HG03521 (cell line): ENCODE measurements around the gene AZU1.

Experiments
- ATAC-seq: cut with Tn5 transposase; IDR thresholded peaks from one replicate; pipeline ENCODE4 v1.9.1; 2021; ENCODE audit warnings: mild to moderate bottlenecking, moderate library complexity; ENCODE audit not compliant: unreplicated experiment

Gene AZU1

DNA sequence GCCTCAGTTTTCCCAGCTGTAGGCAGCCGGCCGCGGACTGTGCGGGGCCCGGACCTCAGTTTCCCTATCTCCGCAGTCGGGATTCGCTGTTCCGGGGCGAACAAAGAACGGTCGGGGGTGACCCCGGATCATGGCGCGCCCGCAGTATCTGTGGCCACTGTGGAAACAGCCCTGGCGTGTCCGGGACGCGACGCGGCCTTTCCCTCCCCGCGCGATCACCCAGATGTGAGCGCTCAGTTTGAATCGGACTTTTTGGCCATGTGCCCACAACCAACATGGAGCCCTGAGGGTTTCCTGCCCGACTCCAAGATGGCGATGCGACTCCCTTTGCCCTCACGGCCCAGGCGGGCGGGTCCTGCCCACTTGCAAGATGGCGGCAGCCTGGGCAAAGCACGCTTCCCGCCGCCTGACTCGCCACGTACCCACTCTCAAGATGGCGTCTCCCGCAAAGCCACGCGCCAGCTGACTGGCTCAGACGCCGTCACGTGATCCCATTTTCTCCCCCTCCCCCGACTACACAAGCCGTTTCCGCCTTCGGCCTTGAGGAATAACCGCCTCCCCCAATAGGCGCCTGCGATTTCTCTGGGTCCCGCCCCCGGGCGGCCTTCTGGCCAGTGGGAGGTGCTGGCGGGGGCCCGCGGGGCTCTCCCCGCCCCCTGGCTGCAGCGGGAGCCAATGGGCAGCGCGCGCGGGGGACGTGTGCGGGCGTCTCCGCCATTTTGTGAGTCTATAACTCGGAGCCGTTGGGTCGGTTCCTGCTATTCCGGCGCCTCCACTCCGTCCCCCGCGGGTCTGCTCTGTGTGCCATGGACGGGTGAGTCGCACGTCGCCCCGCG is 30.7 kb upstream of the AZU1 start, which contains the start of gene PTBP1:
PTBP1 (plus strand) TSS at position 761 of the 836 bp plus-strand sequence; CDS start at position 807, 46 bp downstream.
- peak; percentile 80 for ATAC-seq

DNA sequence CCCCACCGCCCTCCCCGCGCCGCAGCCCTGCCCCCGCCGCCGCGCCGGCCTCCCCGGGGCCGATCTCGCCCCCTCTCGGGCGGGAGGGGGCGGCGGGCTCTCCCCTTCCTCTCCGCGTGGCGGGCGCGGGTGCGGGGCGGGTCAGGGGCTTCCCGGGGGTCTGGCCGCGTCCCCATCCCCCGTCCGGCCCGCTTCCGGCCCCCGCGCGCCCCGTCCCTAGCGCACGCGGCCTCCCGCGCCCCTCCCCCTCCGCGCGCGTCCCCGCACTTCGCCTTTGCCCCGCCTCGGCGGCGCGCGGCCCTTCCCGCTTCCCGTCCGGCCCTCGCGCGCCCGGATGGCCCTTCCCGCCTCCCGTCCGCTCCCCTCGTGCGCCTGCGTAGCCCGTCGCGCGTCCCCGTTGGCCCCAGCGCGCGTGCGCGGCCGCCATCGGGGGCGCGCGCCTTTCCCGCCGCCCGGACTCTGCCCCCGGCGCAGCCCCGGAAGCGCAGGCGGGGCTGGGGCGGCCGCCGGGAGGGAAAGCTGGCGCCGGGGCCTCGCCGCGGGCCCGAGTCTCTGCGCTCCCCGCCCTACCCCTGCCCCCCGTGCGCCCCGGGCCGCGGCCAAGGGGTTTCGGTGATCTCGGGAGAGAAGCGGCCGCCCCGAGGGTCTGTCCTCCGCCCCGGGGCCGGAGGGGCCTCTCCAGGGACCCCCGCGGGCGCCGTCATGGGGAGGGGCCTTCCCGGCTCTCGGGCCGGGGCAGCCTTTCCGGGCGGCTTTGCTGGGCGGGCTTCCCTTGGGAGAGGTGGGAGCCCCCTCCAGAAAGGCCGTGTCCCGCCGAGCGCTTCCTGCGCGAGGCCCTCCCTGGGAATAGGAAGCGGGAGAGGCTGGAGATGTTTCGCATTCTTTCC is 29.9 kb upstream of the AZU1 start:
- peak; percentile 45 for ATAC-seq

DNA sequence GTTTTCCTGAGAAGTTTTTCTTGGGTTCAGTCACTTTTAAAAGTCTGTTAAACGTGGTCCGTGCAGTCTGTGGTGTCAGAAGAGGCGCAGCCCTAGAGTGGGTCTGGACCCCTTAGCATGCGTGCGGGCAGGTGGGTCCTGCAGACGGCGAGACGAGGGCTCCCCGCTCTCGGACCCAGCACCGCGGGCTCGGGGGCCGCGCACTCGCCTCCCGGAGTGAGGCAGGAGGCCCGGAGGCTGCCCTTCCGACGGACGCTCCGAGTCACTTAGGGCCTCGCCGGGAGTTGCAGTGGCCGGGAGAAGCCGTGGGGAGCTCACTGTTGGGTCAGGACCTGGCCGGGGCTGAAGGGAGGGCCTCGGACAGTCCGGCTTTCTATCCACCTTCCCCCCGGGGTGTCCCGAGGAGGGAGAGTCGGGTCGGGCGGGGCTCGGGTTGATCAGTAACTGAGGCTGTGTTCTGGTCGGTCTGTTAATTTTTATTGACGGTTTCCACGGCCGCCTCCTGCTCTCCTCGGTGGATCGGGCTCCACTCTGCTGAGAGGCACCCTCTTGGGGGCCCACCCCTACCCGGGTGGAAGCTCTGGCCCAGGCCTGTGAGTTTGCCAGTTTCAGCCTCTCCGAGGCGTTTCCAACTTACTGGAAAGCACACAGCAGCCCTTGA is 29.1 kb upstream of the AZU1 start:
- no peak for ATAC-seq

DNA sequence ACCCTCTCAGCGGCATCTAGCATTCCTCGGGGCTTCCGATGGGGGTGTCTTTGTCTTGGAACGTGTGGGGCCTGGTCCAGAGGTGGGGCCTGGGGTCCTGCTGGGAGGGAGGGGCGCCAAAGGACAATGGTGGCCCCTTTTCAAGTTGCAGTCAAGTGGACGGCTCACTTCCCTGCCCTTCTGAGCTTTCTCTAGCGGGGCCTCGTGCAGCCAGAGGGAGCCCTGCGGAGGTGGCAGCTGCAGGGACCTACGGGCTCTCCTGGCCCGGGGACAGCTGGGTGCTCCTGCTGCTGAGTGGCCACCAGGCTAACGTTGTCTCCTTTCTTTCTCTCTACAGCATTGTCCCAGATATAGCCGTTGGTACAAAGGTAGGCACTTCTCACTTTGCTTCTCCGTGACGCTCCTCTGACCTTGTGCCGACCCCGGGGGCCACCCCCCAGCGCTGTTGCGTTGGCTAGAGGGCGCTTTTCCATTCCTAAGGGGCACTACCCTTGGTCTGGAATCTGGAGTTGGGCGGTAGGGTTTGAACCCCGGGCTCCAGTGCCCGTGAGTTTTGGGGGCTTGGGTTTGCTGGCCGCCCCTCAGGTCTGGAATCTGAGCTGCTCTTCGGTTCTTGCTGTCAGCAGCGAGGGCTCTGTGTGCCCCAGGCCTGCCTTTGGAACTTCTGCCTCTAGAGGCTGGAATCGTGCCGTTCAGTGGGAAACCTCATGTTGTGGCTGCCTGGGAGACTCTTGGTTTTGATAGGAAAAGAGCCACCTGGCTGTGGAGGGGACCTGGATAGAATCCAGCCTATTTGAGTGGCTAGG is 28.4 kb upstream of the AZU1 start:
- ATAC-seq = no peak

DNA sequence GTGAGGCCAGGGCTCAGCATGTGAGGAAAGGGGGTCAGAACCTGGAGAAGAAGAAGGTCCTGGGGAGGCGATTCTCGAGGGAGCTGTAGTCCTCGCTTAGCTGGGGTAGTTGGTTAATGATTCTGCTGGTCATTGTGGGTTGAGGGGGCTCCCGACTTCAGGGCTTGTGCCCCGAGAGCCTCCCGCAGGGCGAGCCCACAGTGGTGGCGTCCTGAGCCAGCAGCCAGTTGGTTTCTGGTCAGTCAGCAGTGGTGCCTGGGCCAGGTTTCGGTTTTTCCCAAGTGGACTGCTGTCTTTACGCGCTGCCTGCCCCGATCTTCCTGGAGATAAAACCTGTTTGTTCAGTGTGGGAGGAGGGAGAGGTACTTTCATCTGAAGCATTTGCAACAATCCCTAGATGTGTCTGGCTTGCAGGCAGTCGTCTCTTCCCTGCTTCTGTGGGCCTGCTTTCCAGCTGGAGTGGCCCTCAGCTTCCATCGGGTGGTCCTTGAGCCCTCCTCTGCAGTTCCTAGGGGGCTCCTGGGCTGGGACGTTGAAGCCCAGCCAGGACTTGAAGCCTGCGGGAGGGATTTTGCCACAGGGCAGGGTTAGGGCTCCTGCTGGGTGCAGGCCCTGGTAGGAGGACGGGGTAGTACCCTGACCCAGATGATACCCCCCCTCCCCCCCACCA is 27.1 kb upstream of the AZU1 start:
- no peak for ATAC-seq

DNA sequence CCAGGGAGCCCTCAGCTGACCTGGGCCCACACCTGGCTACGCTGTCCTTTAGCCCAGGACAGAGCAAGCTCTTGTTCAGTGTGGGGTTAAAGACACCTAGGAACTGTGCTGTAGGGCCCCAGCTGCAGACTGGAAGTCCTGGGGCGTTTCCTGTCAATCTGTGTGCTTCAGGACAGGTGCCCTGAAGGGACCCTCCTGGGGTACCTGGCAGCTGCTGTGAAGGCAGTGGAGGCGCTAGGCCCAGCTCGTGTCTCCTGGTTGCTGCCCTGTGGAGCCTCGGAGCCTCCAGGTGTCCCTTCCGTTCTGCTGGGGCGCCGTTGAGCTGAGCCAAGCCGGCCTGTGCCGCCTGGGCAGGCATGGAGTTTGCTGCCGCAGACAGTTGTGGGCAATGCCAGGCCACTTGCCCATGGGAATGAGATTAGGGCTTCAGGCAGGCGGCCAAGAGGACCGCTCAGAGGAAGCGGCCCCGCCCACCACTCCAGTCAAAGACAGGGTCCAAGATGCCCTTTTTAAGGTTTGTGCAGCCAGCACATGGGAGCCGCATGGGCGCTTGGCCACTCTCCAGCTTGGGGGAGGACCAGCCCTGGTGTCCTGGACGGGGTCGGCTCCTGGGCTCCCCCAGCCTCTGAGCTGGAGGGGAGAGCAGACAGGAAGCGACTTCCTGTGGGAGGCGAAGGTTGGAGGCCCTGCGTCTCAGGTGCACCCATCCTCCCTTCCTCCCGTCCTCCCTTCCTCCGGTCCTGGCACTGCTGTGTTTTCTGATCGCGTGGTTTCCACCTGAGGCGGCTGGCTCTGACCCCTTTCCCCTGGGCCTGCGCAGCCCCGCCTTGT is 26.4 kb upstream of the AZU1 start:
- no peak for ATAC-seq

GRCh38 chr19:801861-802497 is 25.7 kb upstream of the AZU1 start:
- no peak for ATAC-seq

DNA sequence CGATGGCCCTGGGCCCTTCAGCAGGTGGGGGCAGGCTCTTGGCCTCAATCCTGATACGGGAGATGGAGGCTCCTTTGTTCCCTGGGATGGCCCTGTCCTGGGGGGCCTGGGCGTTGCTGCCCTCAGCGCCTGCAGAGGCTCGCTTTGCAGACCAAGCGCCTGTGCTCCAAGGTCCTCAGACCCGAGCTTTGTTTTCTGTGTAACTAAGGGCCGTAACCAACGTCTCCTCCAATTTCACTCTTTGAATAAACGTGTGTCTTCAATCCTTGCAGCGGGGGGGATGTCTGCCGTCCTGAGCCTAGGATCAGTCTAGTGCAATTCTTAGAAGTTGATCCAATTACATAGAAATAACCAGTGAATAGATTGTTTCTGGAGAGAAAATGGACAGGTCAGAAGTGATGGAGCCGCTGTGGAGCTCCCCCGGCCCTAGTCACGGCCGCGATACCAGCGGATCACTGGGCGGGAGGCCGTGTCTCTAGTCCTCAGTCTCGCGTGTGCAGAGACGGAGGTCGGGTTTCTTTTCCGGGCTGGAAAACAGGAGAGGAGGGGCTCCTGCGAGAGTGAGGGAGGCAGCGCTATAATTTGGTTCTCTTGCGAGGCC is 25.0 kb upstream of the AZU1 start:
- ATAC-seq = no peak

DNA sequence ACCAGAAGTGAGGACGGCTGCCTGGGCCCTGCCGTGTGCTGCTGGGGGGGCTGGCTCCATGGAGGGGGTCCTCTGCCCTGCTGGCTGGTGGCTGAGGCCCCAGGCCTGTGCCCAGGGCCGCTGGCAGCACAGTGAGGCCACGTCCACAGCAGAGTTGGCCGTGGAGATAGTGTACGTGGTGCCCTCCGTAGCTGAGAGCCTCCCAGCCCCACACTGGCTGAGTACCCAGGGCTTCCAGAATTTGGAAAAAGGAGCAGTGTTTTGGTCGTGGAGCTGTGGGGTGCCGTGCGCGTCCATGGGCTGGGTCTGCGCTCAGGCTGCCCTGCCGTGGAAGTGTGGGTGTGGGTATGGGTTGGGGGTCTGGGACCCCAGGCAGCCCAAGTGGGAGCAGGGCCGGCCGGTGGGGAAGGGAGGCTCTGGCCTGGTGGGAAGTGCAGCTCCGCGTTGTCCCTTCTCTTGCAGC is 24.5 kb upstream of the AZU1 start:
- ATAC-seq = no peak

GRCh38 chr19:803686-804418 is 23.8 kb upstream of the AZU1 start:
- ATAC-seq = no peak

DNA sequence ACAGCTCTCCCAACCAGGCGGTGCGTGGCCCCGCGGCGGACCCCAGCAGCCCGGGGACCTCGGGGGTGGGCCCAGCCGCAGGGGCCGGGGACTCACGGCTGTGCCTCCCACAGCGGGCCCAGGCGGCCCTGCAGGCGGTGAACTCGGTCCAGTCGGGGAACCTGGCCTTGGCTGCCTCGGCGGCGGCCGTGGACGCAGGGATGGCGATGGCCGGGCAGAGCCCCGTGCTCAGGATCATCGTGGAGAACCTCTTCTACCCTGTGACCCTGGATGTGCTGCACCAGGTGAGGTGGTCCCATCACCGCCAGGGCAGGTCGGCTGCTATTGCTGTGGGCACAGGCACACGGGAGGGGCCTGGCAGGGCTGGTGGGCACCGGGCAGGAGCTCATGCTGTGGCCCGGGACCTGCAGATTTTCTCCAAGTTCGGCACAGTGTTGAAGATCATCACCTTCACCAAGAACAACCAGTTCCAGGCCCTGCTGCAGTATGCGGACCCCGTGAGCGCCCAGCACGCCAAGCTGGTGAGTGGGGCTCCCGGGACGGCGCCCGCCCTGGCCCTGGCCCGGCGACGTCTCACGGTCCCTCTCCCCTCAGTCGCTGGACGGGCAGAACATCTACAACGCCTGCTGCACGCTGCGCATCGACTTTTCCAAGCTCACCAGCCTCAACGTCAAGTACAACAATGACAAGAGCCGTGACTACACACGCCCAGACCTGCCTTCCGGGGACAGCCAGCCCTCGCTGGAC is 23.0 kb upstream of the AZU1 start:
- ATAC-seq = no peak

DNA sequence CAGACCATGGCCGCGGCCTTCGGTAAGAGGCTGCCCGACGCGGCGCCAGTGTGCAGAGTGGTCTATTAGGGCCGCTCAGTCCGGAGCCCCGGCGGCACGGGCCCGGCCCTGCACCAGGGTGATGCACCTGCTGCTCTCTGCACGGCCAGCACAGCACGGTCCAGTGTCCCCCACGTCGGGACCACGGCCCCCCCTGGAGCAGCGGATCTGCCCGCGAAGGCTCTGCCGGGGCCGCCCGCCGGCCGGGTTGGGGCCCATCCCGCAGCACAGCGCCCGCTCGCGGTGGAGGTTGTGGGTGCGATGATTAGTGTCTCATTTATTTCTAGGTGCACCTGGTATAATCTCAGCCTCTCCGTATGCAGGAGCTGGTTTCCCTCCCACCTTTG is 22.5 kb upstream of the AZU1 start:
- ATAC-seq = no peak

- ATAC-seq = no peak
These were observed 21.8 kb upstream of the AZU1 start for GRCh38 chr19:805600-806550.

DNA sequence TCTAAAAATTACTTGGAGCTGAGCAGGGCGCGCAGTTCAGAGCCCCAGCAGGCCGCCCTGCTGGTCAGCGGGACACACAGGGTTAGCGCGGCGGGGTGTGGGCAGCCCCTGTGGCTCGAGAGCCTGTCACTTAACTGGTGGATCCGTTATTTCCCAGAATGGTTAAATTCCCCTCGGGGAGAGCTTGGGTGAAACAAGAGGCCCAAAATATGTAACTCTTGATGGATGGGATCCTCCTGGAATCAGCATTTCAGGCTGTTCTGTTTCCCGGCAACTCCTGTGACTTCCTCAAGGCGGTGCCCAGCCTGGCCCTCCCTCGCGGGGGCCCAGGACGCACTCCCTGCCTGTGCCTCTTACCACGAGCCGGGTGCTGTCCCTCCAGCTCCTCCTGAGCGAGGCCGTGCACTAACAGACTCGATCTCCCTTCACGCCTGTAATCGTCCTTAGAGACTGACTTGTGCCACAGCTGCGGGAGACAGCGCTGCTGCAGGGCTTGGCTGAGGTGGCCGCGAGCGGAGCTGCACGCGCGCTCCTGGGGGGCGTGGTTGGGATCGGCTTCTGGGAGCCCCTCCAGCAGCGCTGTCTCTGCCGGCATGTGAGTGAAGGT is 20.7 kb upstream of the AZU1 start:
- ATAC-seq = no peak
